ENCODE measurements around the gene MAML3. TPM values are rescaled to one million over a fixed set of nuclear protein-coding genes. Genes with fewer than 3 reads are reported as not detected.
A peak's percentile ranks its signal among the peaks of the same experiment; 100 is the strongest.

The MAML3 gene
- total RNA-seq, 1 donor from 2014 or later: 2.7 TPM

DNA sequence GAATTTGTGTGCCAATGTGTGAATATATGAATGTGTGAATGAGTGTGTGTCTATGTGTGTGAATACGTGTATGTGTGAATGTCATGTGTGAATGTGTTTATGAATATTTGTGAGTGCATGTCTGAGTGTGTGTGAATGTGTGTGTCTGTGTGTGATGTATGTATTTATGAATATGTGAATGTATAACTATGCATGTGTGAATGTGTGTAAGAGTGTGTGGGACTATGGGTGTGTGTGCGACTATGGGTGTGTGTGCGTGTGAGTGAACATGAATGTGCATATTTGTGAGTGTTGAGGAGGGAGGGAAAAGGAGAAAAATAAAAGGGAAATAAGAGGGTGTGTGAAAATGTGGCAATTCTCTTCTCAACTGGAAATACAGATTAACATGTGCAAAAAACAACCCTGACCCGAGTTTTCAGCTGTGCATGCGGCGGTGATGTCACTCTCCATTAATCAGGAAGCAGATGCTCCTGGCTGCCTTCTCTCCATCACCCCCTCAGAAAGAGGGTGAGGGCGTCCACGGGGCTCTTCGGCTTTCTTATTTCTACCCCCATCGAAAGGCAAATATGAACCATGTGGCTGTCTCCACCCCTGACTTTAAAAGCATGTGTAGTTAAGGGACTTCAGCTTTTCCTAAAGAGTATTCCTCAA lies 219.8 kb downstream of the MAML3 start:
- DNase-seq (ENCODE audit: low read depth): no peak
- TF ChIP-seq, protein P1, sequence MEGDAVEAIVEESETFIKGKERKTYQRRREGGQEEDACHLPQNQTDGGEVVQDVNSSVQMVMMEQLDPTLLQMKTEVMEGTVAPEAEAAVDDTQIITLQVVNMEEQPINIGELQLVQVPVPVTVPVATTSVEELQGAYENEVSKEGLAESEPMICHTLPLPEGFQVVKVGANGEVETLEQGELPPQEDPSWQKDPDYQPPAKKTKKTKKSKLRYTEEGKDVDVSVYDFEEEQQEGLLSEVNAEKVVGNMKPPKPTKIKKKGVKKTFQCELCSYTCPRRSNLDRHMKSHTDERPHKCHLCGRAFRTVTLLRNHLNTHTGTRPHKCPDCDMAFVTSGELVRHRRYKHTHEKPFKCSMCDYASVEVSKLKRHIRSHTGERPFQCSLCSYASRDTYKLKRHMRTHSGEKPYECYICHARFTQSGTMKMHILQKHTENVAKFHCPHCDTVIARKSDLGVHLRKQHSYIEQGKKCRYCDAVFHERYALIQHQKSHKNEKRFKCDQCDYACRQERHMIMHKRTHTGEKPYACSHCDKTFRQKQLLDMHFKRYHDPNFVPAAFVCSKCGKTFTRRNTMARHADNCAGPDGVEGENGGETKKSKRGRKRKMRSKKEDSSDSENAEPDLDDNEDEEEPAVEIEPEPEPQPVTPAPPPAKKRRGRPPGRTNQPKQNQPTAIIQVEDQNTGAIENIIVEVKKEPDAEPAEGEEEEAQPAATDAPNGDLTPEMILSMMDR (IDR thresholded peaks at IDR 0.05; ENCODE audit: insufficient read depth, low read length, poor library complexity, severe bottlenecking): no peak
- H3K27me3 ChIP-seq (ENCODE audit: control insufficient read depth, insufficient read depth, low read length): no peaks in the 10 kb centered on the region
- H3K36me3 ChIP-seq (ENCODE audit: control insufficient read depth, insufficient read depth, low read length): no peaks in the 10 kb centered on the region
- no peak overlapping the region for H3K4me3 ChIP-seq (ENCODE audit: low read depth, low read length)

DNA sequence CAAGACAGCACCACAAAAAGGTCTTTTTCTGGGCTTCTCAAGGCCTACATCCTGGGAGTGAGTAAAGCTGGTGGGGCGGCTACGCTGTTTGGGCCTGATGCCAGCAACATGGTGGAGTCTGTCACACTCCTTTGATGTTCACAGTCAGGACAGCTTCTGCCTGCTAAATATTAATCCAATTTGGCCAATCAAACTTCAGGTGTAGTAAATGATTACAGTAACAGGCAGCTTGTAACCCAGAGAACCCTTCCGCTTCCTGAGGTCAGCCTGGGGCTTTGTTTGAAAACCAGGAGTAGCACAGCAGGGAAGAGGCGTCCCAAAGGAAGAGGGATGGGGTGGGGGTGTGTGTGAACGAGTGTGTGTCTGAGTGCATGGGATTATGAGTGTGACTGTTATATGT lies 220.4 kb downstream of the MAML3 start:
- H3K36me3 ChIP-seq (ENCODE audit: control insufficient read depth, insufficient read depth, low read length): no peaks in the 10 kb centered on the region
- no peaks in the 10 kb centered on the region for H3K27me3 ChIP-seq (ENCODE audit: control insufficient read depth, insufficient read depth, low read length)
- no peak overlapping the region for H3K4me3 ChIP-seq (ENCODE audit: low read depth, low read length)
- TF ChIP-seq, protein P1 (IDR thresholded peaks at IDR 0.05; ENCODE audit: insufficient read depth, low read length, poor library complexity, severe bottlenecking): no peak
- peak; percentile 61 for DNase-seq (ENCODE audit: low read depth)

DNA sequence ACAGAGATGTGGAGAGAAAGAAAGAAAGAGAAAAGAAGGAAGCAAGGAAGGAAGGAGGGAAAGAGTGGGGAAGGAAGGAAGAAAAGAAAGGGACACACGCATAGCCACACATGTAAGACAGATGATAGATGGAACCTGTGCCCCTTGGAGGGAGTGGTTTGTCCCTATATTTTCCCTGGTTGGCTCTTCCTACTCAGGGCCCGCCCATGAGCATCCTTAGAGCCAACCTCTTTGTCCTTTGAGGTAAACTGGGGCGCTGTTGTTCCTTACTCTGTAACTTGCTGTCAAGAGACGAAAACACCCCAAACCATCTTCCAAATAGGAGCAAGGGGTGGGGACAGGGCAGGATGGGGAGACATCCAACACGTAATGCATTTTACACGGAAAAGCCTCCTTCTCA lies 220.9 kb downstream of the MAML3 start:
- TF ChIP-seq, protein P1 (IDR thresholded peaks at IDR 0.05; ENCODE audit: insufficient read depth, low read length, poor library complexity, severe bottlenecking): no peak
- no peak for DNase-seq (ENCODE audit: low read depth)
- no peak overlapping the region for H3K4me3 ChIP-seq (ENCODE audit: low read depth, low read length)
- H3K36me3 ChIP-seq (ENCODE audit: control insufficient read depth, insufficient read depth, low read length): no peaks in the 10 kb centered on the region
- H3K27me3 ChIP-seq (ENCODE audit: control insufficient read depth, insufficient read depth, low read length): no peaks in the 10 kb centered on the region

DNA sequence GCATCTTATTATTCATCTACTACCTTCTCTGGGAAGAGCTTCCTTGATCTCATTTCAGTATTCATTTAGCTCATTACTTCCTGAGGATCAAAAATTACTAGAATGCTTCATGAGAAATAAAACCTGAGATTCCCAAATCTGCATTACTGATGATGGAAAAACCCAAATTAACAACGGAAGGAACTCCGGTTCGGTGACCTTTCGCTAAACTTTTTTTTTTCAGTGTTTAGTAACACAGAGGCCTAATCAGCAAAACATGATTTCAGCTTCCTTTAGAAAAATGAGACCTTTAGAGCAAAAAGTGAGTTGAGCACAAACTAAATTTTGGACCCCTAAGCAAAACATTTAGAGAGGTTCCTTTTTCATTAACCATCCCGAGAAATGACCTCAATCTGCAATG lies 229.2 kb downstream of the MAML3 start:
- Histone ChIP-seq H3K36me3 (ENCODE audit: control insufficient read depth, insufficient read depth, low read length) (no peaks in the 10 kb centered on the region), H3K4me3 (ENCODE audit: low read depth, low read length) (no peak overlapping the region), H3K27me3 (ENCODE audit: control insufficient read depth, insufficient read depth, low read length) (no peaks in the 10 kb centered on the region)
- TF ChIP-seq, protein P1 (IDR thresholded peaks at IDR 0.05; ENCODE audit: insufficient read depth, low read length, poor library complexity, severe bottlenecking): no peak
- no peak for DNase-seq (ENCODE audit: low read depth)

DNA sequence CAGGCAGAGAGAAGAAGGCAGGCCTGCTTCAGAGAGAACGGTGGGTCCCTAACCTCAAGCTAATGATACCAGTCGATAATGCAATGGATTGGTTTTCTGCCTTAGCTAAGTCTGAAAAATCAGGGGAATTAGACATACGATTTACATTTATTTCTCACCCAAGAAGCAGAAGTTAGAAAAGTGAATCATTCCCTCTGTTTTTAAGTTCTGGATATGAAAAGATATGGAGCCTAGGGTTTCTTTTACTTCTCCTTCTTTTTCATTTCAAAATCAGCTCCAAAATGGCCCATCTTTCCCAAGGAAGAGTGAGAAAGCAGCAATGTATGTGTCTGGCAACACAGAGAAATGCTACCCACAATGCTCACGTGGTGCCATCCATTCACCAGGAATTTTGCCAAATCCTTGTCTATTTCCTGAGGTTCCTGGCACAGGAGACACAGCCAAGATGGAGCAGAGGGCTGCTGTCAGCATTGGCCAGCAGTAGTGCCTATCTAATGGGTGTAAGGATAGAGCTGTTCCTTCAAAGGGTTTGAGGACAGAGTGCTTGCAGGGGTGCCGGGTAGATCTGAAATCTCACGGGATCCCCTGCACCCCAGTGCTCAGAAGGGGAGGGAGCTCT lies 231.5 kb downstream of the MAML3 start:
- no peaks in the 10 kb centered on the region for H3K36me3 ChIP-seq (ENCODE audit: control insufficient read depth, insufficient read depth, low read length)
- DNase-seq (ENCODE audit: low read depth): no peak
- TF ChIP-seq, protein P1 (IDR thresholded peaks at IDR 0.05; ENCODE audit: insufficient read depth, low read length, poor library complexity, severe bottlenecking): no peak
- H3K27me3 ChIP-seq (ENCODE audit: control insufficient read depth, insufficient read depth, low read length): peaks cover 2% of the 10 kb centered on the region
- no peak overlapping the region for H3K4me3 ChIP-seq (ENCODE audit: low read depth, low read length)

Measured in kidney epithelial cell (primary cell).